Thoracic aorta (tissue), 2 donors: ENCODE measurements around the gene OR8B8. TPM values are rescaled to one million over a fixed set of nuclear protein-coding genes. Genes with fewer than 3 reads are reported as not detected.
"Not testable (repeated sequence)": the region's sequence is repeated elsewhere in the genome, so short reads cannot be mapped to it uniquely, and the experiment has no call there.

Source experiments
- ATAC-seq: fragments of 150-250 bp; one replicate; pipeline ENCODE4 v1.8.0; 2017; ENCODE audit warnings: low read depth; ENCODE audit not compliant: insufficient number of reproducible peaks, low FRiP score
- DNase-seq: peaks from one replicate; pipeline ENCODE4 v3.0.0-alpha.2; 2020; ENCODE audit warnings: low spot score
- H3K27ac ChIP-seq, 2 donors: fragments of 200-600 bp; sonication (generic); 1 replicate in 1 of 2; 2 replicates in 1 of 2; pipeline ENCODE4 v1.5.1; 2016; ENCODE audit warnings: mild to moderate bottlenecking in 2 of 2, moderate library complexity in 2 of 2
- H3K27me3 ChIP-seq: fragments of 200-600 bp; sonication (generic); replicated peaks from 2 replicates; pipeline ENCODE4 v1.6.0; 2016; ENCODE audit warnings: mild to moderate bottlenecking; ENCODE audit not compliant: insufficient read depth
- H3K36me3 ChIP-seq: fragments of 200-600 bp; sonication (generic); one replicate; pipeline ENCODE4 v1.5.1; 2016
- H3K4me1 ChIP-seq, 2 donors: fragments of 200-600 bp; sonication (generic); 1 replicate in 1 of 2; 2 replicates in 1 of 2; pipeline versions ENCODE4 v1.5.1 to v1.6.0; 2016; ENCODE audit warnings: low read depth in 2 of 2, mild to moderate bottlenecking in 1 of 2; ENCODE audit not compliant: control insufficient read depth in 1 of 2
- H3K4me3 ChIP-seq: fragments of 200-600 bp; sonication (generic); 2 replicates; pipeline ENCODE4 v1.5.1; 2016; ENCODE audit warnings: mild to moderate bottlenecking
- H3K9me3 ChIP-seq: fragments of 200-600 bp; sonication (generic); 2 replicates; pipeline ENCODE4 v1.5.1; 2016
- total RNA-seq, 2 donors: library from RNA; depleted of rRNA; stranded (reverse); fragments of >200 nt; gene quantifications; one replicate each; pipeline versions ENCODE4 v1.1.0 to v1.2.3, GENCODE V29; 2016
- TF ChIP-seq, protein P1 (sequence below): fragments of 200-600 bp; sonication (generic); IDR thresholded peaks from one replicate; pipeline ENCODE4 v1.5.1; 2019; ENCODE audit warnings: antibody characterized with exemption

OR8B8 gene
- total RNA-seq, 2 donors from 2014 or later: not detected

DNA sequence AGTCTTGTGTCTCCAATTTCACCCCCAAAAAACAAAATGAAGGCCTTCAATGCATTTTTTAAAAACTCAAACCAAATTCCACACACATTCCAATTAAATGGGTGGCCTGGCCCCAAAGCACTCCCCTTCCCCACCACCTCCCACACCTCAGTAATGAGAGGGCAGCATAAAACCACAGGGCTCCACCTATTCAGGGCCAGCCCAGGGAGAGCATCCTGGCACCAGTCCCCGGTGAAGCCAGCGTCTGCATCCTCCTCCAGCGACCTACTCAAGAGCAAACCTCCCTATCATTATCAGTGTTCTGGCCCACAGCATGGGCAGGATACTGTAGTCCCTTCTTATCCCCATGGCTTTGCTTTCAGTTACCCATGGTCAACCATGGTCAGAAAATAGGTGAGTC lies 17.8 kb upstream of the OR8B8 start:
- TF ChIP-seq, protein P1, sequence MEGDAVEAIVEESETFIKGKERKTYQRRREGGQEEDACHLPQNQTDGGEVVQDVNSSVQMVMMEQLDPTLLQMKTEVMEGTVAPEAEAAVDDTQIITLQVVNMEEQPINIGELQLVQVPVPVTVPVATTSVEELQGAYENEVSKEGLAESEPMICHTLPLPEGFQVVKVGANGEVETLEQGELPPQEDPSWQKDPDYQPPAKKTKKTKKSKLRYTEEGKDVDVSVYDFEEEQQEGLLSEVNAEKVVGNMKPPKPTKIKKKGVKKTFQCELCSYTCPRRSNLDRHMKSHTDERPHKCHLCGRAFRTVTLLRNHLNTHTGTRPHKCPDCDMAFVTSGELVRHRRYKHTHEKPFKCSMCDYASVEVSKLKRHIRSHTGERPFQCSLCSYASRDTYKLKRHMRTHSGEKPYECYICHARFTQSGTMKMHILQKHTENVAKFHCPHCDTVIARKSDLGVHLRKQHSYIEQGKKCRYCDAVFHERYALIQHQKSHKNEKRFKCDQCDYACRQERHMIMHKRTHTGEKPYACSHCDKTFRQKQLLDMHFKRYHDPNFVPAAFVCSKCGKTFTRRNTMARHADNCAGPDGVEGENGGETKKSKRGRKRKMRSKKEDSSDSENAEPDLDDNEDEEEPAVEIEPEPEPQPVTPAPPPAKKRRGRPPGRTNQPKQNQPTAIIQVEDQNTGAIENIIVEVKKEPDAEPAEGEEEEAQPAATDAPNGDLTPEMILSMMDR: no peak
- Histone ChIP-seq H3K4me1 (no peaks in the 10 kb centered on the region), H3K4me3 (no peak overlapping the region), H3K9me3 (no peaks in the 10 kb centered on the region), H3K36me3 (no peaks in the 10 kb centered on the region), H3K27me3 (no peaks in the 10 kb centered on the region), H3K27ac (no peak overlapping the region)
- DNase-seq: no peak
- ATAC-seq: no peak

DNA sequence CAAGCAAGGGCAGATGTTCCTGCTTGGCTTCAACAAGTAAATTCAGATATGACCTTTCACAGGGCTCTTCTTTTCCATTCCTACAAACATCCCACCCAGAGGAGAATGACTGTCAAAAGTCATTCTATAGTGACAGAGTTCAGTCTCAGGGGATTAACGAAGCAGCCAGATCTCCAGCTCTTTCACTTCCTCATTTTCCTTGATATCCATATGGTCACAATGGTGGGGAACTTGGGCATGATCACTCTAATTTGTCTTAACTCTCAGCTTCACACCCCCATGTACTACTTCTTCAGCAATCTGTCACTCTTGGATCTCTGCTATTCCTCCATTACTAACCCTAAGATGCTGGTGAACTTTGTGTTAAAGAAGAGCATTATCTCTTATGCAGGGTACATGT lies 15.0 kb upstream of the OR8B8 start:
- ATAC-seq: no peak
- Histone ChIP-seq H3K27me3 (no peaks in the 10 kb centered on the region), H3K4me1 (no peaks in the 10 kb centered on the region), H3K36me3 (no peaks in the 10 kb centered on the region), H3K27ac (no peak overlapping the region), H3K9me3 (no peaks in the 10 kb centered on the region), H3K4me3 (no peak overlapping the region)
- TF ChIP-seq, protein P1: no peak
- DNase-seq: no peak

GRCh38 chr11:124459379-124459778 lies 13.9 kb upstream of the OR8B8 start:
- H3K36me3 ChIP-seq, H3K27ac ChIP-seq, H3K27me3 ChIP-seq, H3K4me1 ChIP-seq, ATAC-seq, DNase-seq, H3K9me3 ChIP-seq, H3K4me3 ChIP-seq: not testable (repeated sequence)

DNA sequence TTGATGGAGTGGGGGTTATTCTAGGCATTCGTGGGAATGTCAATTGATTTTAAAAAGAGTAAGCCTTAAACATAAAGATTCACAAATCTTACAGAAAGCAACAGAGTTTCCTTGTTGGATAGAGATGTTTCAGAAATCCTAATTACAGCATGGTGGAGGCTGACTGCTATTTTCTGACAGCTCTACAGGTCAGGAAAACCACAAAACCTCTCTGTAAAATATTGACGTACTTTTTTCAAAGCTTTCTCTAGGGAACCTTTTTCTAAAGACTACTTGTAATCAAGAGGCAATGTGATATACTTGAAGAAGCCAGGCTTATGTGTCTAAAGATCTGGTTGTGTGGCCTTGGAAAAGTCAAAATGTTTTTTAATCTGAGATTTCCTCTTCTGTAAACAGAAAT lies 9.1 kb upstream of the OR8B8 start:
- no peaks in the 10 kb centered on the region for H3K9me3 ChIP-seq
- H3K27me3 ChIP-seq: no peaks in the 10 kb centered on the region
- TF ChIP-seq, protein P1: no peak
- H3K36me3 ChIP-seq: no peaks in the 10 kb centered on the region
- ATAC-seq (no peak), DNase-seq (no peak)
- H3K27ac ChIP-seq: no peak overlapping the region
- H3K4me1 ChIP-seq: no peaks in the 10 kb centered on the region
- no peak overlapping the region for H3K4me3 ChIP-seq

GRCh38 chr11:124446916-124447315 lies 1.4 kb upstream of the OR8B8 start:
- no peak overlapping the region for H3K27ac ChIP-seq
- H3K9me3 ChIP-seq: no peaks in the 10 kb centered on the region
- no peaks in the 10 kb centered on the region for H3K4me1 ChIP-seq
- ATAC-seq (no peak), DNase-seq (no peak)
- TF ChIP-seq, protein P1: no peak
- no peak overlapping the region for H3K4me3 ChIP-seq
- H3K36me3 ChIP-seq: no peaks in the 10 kb centered on the region
- no peaks in the 10 kb centered on the region for H3K27me3 ChIP-seq

- Histone ChIP-seq H3K4me3 (no peak overlapping the region), H3K9me3 (no peaks in the 10 kb centered on the region), H3K27me3 (no peaks in the 10 kb centered on the region), H3K4me1 (no peaks in the 10 kb centered on the region), H3K27ac (no peak overlapping the region), H3K36me3 (no peaks in the 10 kb centered on the region)
- no peak for ATAC-seq
- TF ChIP-seq, protein P1: no peak
- no peak for DNase-seq
These were observed 2.6 kb downstream of the OR8B8 start for GRCh38 chr11:124442847-124443246.
